IMR-90 (cell line): ENCODE results near the gene GAD2. TPM values are rescaled to one million over a fixed set of nuclear protein-coding genes. Genes with fewer than 3 reads are reported as not detected.

ENCODE experiments used
- ATAC-seq: fragments of 200-7000 bp; cut with Tn5 transposase; 2 replicates; pipeline ENCODE4 v1.9.1; 2020; ENCODE audit warnings: low read depth, mild to moderate bottlenecking, moderate library complexity
- BruUV-seq: library from RNA; stranded (reverse); fragments of 400-500 nt; replicated peaks from 2 replicates; lab custom pipeline; 2021; lab: Mats Ljungman, UMichigan
- CTCF ChIA-PET: fragments of 300-600 bp; formaldehyde crosslinking; extraction: SDS; loops from one replicate; lab custom pipeline; 2021; ENCODE audit warnings: antibody characterized with exemption; lab: Yijun Ruan, JAX
- POLR2A ChIA-PET: fragments of 300-600 bp; sonication (Branson Sonifier 250); formaldehyde crosslinking; loops from one replicate; lab custom pipeline; 2022; ENCODE audit warnings: antibody characterized with exemption; ENCODE audit not compliant: unreplicated experiment; lab: Charles Lee
- DNase-seq: peaks from one replicate; pipeline ENCODE4 v3.0.0; 2013
- H2AFZ ChIP-seq: replicated peaks from 2 replicates; pipeline ENCODE3; 2013; ENCODE audit warnings: low read length, mild to moderate bottlenecking; ENCODE audit not compliant: poor library complexity
- H2AK5ac ChIP-seq: 2 replicates; pipeline ENCODE4 v1.6.1; 2013; ENCODE audit warnings: low read depth, low read length, inconsistent platforms
- H2AK9ac ChIP-seq: replicated peaks from 2 replicates; pipeline ENCODE3; 2013; ENCODE audit warnings: mild to moderate bottlenecking, low read depth, low read length, moderate library complexity; ENCODE audit not compliant: poor library complexity
- H2BK120ac ChIP-seq: 2 replicates; pipeline ENCODE4 v1.6.1; 2013; ENCODE audit warnings: low read depth, low read length, inconsistent platforms
- H2BK15ac ChIP-seq: 3 replicates; pipeline ENCODE4 v1.6.1; 2013; ENCODE audit warnings: low read depth, low read length, inconsistent platforms
- H2BK20ac ChIP-seq: 2 replicates; pipeline ENCODE4 v1.6.1; 2013; ENCODE audit warnings: low read depth, mild to moderate bottlenecking, inconsistent platforms, low read length, moderate library complexity
- H2BK5ac ChIP-seq: 2 replicates; pipeline ENCODE4 v1.6.1; 2013; ENCODE audit warnings: mild to moderate bottlenecking, low read depth, low read length, inconsistent platforms; ENCODE audit not compliant: poor library complexity, severe bottlenecking
- H3K14ac ChIP-seq: replicated peaks from 2 replicates; pipeline ENCODE4 v1.6.1; 2013; ENCODE audit warnings: low read depth, low read length, inconsistent platforms
- H3K18ac ChIP-seq: 2 replicates; pipeline ENCODE4 v1.6.1; 2013; ENCODE audit warnings: low read depth, low read length, control low read depth
- H3K23ac ChIP-seq: 2 replicates; pipeline ENCODE4 v1.6.1; 2013; ENCODE audit warnings: low read depth, low read length, inconsistent platforms
- H3K27ac ChIP-seq: 2 replicates; pipeline ENCODE4 v1.5.1; 2013; ENCODE audit warnings: mild to moderate bottlenecking, control low read depth, low read length; ENCODE audit not compliant: insufficient read depth
- H3K27me3 ChIP-seq: 2 replicates; pipeline ENCODE4 v1.6.1; 2013; ENCODE audit warnings: low read length; ENCODE audit not compliant: control insufficient read depth, insufficient read depth
- H3K36me3 ChIP-seq: 2 replicates; pipeline ENCODE4 v1.6.1; 2013; ENCODE audit warnings: low read length, mixed read lengths; ENCODE audit not compliant: control insufficient read depth, insufficient read depth
- H3K4ac ChIP-seq: 2 replicates; pipeline ENCODE4 v1.6.1; 2013; ENCODE audit warnings: low read depth, low read length, inconsistent platforms
- H3K4me1 ChIP-seq: 2 replicates; pipeline ENCODE4 v1.6.1; 2013; ENCODE audit warnings: low read length, mixed read lengths; ENCODE audit not compliant: control insufficient read depth, insufficient read depth
- H3K4me2 ChIP-seq: 2 replicates; pipeline ENCODE4 v1.6.1; 2013; ENCODE audit warnings: low read depth, mild to moderate bottlenecking, control low read depth, low read length, moderate library complexity
- H3K4me3 ChIP-seq: 2 replicates; pipeline ENCODE4 v1.5.1; 2013; ENCODE audit warnings: low read depth, mild to moderate bottlenecking, control low read depth, low read length, moderate library complexity; ENCODE audit not compliant: insufficient read depth
- H3K56ac ChIP-seq: 2 replicates; pipeline ENCODE4 v1.6.1; 2013; ENCODE audit warnings: low read length, inconsistent platforms; ENCODE audit not compliant: insufficient read depth; ENCODE audit errors: extremely low read depth
- H3K79me1 ChIP-seq, 2 experiments: 2 replicates each; pipeline ENCODE4 v1.6.1; 2013; ENCODE audit warnings: low read length in 2 of 2, inconsistent platforms in 1 of 2, low read depth in 1 of 2
- H3K9ac ChIP-seq: 2 replicates; pipeline ENCODE4 v1.6.1; 2013; ENCODE audit warnings: low read depth, low read length, control low read depth
- H3K9me1 ChIP-seq: 2 replicates; pipeline ENCODE4 v1.6.1; 2013; ENCODE audit warnings: low read length, inconsistent platforms; ENCODE audit not compliant: insufficient read depth
- H3K9me3 ChIP-seq: 2 replicates; pipeline ENCODE4 v1.6.1; 2013; ENCODE audit warnings: low read length; ENCODE audit not compliant: control insufficient read depth, insufficient read depth
- H4K20me1 ChIP-seq: 2 replicates; pipeline ENCODE4 v1.6.1; 2013; ENCODE audit warnings: low read length, inconsistent platforms; ENCODE audit not compliant: insufficient read depth
- H4K5ac ChIP-seq: 2 replicates; pipeline ENCODE4 v1.6.1; 2013; ENCODE audit warnings: mild to moderate bottlenecking, low read depth, low read length, control low read depth
- H4K8ac ChIP-seq, 2 experiments: 2 replicates each; pipeline ENCODE4 v1.6.1; 2013; ENCODE audit warnings: low read depth in 2 of 2, low read length in 2 of 2, control low read depth in 1 of 2, inconsistent platforms in 1 of 2
- H4K91ac ChIP-seq: 2 replicates; pipeline ENCODE4 v1.6.1; 2013; ENCODE audit warnings: low read depth, low read length, inconsistent platforms; ENCODE audit not compliant: insufficient read depth
- BHLHE40 ChIP-seq: fragments of 150-350 bp; IDR thresholded peaks from 2 replicates; pipeline ENCODE4 v1.6.1; 2016; ENCODE audit warnings: mild to moderate bottlenecking, low read depth, low read length
- CEBPB ChIP-seq: IDR thresholded peaks from 2 replicates; pipeline ENCODE4 v1.6.1; 2012; ENCODE audit warnings: low read depth, low read length, improper control_type of control experiment
- CHD1 ChIP-seq: IDR thresholded peaks from 2 replicates; pipeline ENCODE4 v1.6.1; 2012; ENCODE audit warnings: low read depth, low read length, improper control_type of control experiment
- FOS ChIP-seq: fragments of 150-350 bp; IDR thresholded peaks from 2 replicates; pipeline ENCODE4 v1.6.1; 2016; ENCODE audit warnings: low read depth, low read length
- MAZ ChIP-seq: IDR thresholded peaks from 2 replicates; pipeline ENCODE4 v1.6.1; 2012; ENCODE audit warnings: low read depth, mild to moderate bottlenecking, low read length, improper control_type of control experiment, moderate library complexity, borderline replicate concordance
- MXI1 ChIP-seq: IDR thresholded peaks from 2 replicates; pipeline ENCODE4 v1.6.1; 2012; ENCODE audit warnings: low read depth, mild to moderate bottlenecking, low read length, moderate library complexity, borderline replicate concordance
- NFE2L2 ChIP-seq: fragments of 150-350 bp; IDR thresholded peaks from 2 replicates; pipeline ENCODE4 v1.6.1; 2016; ENCODE audit warnings: low read depth, mild to moderate bottlenecking, low read length
- POLR2A ChIP-seq: IDR thresholded peaks from 2 replicates; pipeline ENCODE4 v1.6.1; 2012; ENCODE audit warnings: mild to moderate bottlenecking, low read depth, low read length
- RAD21 ChIP-seq: IDR thresholded peaks from 2 replicates; pipeline ENCODE4 v1.6.1; 2012; ENCODE audit warnings: low read length, improper control_type of control experiment
- RCOR1 ChIP-seq: IDR thresholded peaks from 2 replicates; pipeline ENCODE4 v1.6.1; 2012; ENCODE audit warnings: mild to moderate bottlenecking, low read length, improper control_type of control experiment; ENCODE audit not compliant: insufficient replicate concordance
- SMC3 ChIP-seq: fragments of 150-350 bp; IDR thresholded peaks from 2 replicates; pipeline ENCODE4 v1.6.1; 2016; ENCODE audit warnings: low read depth, mild to moderate bottlenecking, antibody characterized with exemption, low read length, moderate library complexity
- USF2 ChIP-seq: fragments of 150-350 bp; IDR thresholded peaks from 2 replicates; pipeline ENCODE4 v1.6.1; 2017; ENCODE audit warnings: mild to moderate bottlenecking, antibody characterized with exemption, low read length, low read depth
- WGBS, 2 experiments: methylation state at CpG; one replicate each; pipeline versions ENCODE4 v1.1.5 to v1.1.7; 2013; ENCODE audit warnings: missing lambda C conversion rate in 2 of 2; ENCODE audit not compliant: insufficient read length in 1 of 2; ENCODE audit errors: extremely low coverage in 2 of 2; 5-methylcytosine and 5-hydroxymethylcytosine counted together
- dilution Hi-C: fragments of 300-500 bp; cut with HindIII; formaldehyde crosslinking; loops from one replicate; pipeline ENCODE4 v1.14.3; 2018; ENCODE audit warnings: low sequenced_read_pairs; ENCODE audit not compliant: unreplicated experiment
- in situ Hi-C: fragments of 300-500 bp; cut with MboI; formaldehyde crosslinking; loops from 3 replicates; pipeline ENCODE4 v1.14.3; 2019; ENCODE audit warnings: low sequenced_read_pairs, inconsistent platforms, mixed read lengths
- intact Hi-C: fragments of 100-400 bp; cut with micrococcal nuclease; formaldehyde crosslinking; loops from 2 replicates; pipeline ENCODE4 v1.10.0; 2022
- polyA plus RNA-seq, 3 experiments: library from polyadenylated mRNA; depleted of rRNA; stranded (reverse); fragments of >200 nt; gene quantifications; 2 replicates each; pipeline ENCODE4 v1.2.3, GENCODE V29; 2012; ENCODE audit warnings: low replicate concordance in 1 of 3
- total RNA-seq: library from RNA; depleted of rRNA; stranded (reverse); fragments of >200 nt; gene quantifications from 2 replicates; pipeline ENCODE4 v1.2.3, GENCODE V29; 2012
- TF ChIP-seq, protein P1 (sequence below): fragments of 150-350 bp; IDR thresholded peaks from 2 replicates; pipeline ENCODE4 v1.6.1; 2016; ENCODE audit warnings: low read depth, mild to moderate bottlenecking, low read length, moderate library complexity, borderline replicate concordance
- TF ChIP-seq, protein P2 (sequence below): conservative IDR thresholded peaks from 2 replicates; pipeline ENCODE4 v1.5.1; 2012; ENCODE audit warnings: mild to moderate bottlenecking, low read depth, low read length, improper control_type of control experiment

The GAD2 gene
- total and polyA plus RNA-seq, 2 of the 4 experiments (the other 2 are of a cell fraction), result not detected

- no peak for TF ChIP-seq BHLHE40
- TF ChIP-seq, protein P1, sequence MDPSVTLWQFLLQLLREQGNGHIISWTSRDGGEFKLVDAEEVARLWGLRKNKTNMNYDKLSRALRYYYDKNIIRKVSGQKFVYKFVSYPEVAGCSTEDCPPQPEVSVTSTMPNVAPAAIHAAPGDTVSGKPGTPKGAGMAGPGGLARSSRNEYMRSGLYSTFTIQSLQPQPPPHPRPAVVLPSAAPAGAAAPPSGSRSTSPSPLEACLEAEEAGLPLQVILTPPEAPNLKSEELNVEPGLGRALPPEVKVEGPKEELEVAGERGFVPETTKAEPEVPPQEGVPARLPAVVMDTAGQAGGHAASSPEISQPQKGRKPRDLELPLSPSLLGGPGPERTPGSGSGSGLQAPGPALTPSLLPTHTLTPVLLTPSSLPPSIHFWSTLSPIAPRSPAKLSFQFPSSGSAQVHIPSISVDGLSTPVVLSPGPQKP, result no peak
- TF ChIP-seq SMC3, result no peak
- TF ChIP-seq POLR2A, result no peak
- TF ChIP-seq RAD21, result no peak
- no peak for TF ChIP-seq FOS
- TF ChIP-seq CHD1, result no peak
- no peak for TF ChIP-seq RCOR1
- no peak for TF ChIP-seq MAZ
- TF ChIP-seq USF2, result no peak
- no peak for TF ChIP-seq MXI1
- no peak for TF ChIP-seq NFE2L2
- no peak for TF ChIP-seq CEBPB
- TF ChIP-seq, protein P2, sequence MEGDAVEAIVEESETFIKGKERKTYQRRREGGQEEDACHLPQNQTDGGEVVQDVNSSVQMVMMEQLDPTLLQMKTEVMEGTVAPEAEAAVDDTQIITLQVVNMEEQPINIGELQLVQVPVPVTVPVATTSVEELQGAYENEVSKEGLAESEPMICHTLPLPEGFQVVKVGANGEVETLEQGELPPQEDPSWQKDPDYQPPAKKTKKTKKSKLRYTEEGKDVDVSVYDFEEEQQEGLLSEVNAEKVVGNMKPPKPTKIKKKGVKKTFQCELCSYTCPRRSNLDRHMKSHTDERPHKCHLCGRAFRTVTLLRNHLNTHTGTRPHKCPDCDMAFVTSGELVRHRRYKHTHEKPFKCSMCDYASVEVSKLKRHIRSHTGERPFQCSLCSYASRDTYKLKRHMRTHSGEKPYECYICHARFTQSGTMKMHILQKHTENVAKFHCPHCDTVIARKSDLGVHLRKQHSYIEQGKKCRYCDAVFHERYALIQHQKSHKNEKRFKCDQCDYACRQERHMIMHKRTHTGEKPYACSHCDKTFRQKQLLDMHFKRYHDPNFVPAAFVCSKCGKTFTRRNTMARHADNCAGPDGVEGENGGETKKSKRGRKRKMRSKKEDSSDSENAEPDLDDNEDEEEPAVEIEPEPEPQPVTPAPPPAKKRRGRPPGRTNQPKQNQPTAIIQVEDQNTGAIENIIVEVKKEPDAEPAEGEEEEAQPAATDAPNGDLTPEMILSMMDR, result no peak
- H3K14ac ChIP-seq, result no peak overlapping the region
- H3K4me3 ChIP-seq, result no peak overlapping the region
- no peaks in the 10 kb centered on the region for H4K20me1 ChIP-seq
- no peak overlapping the region for H2AFZ ChIP-seq
- no peak overlapping the region for H4K5ac ChIP-seq
- no peak overlapping the region for H2AK5ac ChIP-seq
- in situ Hi-C loops, result no loop called here
- ATAC-seq, result no peak
- intact Hi-C loops, result no loop called here
- no peak overlapping the region for H2AK9ac ChIP-seq
- H2BK20ac ChIP-seq, result no peak overlapping the region
- BruUV-seq, result no TSS peak
- H4K8ac ChIP-seq, result no peak overlapping the region
- no CpG with 5 or more reads among the region's 7 CpGs for WGBS, 2 experiments
- H4K91ac ChIP-seq, result no peak overlapping the region
- no peaks in the 10 kb centered on the region for H3K79me1 ChIP-seq
- no peaks in the 10 kb centered on the region for H3K4me1 ChIP-seq
- no peak overlapping the region for H3K4ac ChIP-seq
- no peaks in the 10 kb centered on the region; the same call in 1 of the 2 replicates for H3K27me3 ChIP-seq
- H3K23ac ChIP-seq, result no peak overlapping the region
- peaks cover 5% of the 10 kb centered on the region; the same call in 1 of the 2 replicates for H3K9me3 ChIP-seq
- H3K36me3 ChIP-seq, result no peaks in the 10 kb centered on the region
- no peak overlapping the region for H3K4me2 ChIP-seq
- CTCF ChIA-PET, result no interaction called here
- H3K18ac ChIP-seq, result no peak overlapping the region
- H3K9ac ChIP-seq, result no peak overlapping the region
- no peaks in the 10 kb centered on the region for H3K9me1 ChIP-seq
- POLR2A ChIA-PET, result no interaction called here
- H3K56ac ChIP-seq, result no peak overlapping the region
- H2BK120ac ChIP-seq, result no peak overlapping the region
- no peak for DNase-seq
- no peak overlapping the region for H3K27ac ChIP-seq
- dilution Hi-C loops, result no loop called here
- H2BK15ac ChIP-seq, result no peak overlapping the region
- no peak overlapping the region for H2BK5ac ChIP-seq
Observed at GRCh38 chr10:26214004-26214403, 2.6 kb upstream of the GAD2 start.
